Measurements from ENCODE around the gene DNER.
"Not testable (repeated sequence)": the region's sequence is repeated elsewhere in the genome, so short reads cannot be mapped to it uniquely, and the experiment has no call there.

DNER gene, protein sequence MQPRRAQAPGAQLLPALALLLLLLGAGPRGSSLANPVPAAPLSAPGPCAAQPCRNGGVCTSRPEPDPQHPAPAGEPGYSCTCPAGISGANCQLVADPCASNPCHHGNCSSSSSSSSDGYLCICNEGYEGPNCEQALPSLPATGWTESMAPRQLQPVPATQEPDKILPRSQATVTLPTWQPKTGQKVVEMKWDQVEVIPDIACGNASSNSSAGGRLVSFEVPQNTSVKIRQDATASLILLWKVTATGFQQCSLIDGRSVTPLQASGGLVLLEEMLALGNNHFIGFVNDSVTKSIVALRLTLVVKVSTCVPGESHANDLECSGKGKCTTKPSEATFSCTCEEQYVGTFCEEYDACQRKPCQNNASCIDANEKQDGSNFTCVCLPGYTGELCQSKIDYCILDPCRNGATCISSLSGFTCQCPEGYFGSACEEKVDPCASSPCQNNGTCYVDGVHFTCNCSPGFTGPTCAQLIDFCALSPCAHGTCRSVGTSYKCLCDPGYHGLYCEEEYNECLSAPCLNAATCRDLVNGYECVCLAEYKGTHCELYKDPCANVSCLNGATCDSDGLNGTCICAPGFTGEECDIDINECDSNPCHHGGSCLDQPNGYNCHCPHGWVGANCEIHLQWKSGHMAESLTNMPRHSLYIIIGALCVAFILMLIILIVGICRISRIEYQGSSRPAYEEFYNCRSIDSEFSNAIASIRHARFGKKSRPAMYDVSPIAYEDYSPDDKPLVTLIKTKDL

DNA sequence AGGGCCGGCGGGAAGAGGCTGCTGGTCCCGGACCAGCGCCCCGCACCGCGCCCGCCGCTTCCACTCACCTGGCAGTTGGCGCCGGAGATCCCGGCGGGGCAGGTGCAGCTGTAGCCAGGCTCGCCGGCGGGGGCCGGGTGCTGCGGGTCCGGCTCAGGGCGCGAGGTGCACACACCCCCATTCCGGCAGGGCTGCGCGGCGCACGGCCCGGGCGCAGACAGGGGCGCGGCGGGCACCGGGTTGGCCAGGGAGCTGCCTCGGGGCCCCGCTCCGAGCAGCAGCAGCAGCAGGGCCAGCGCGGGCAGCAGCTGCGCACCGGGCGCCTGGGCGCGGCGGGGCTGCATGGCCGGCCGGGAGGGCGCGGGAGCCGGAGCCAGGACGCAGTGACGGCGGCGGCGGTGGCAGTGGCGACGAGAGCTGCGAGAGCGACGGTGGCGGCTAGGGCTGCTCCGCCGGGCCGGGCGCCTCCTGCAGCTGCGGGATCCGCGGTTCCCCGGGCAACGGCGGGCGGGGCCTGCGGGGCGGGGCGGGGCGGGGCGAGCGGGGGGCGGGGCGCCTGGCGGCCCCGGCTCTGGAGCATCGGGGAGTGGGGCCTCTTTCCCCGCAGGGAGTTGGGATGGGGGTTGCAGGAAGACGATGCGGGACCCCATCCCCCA is at the start of gene DNER:
TSS of gene DNER (minus strand) at position 476 of the 656 bp plus-strand sequence. CDS start at position 344, 132 bp downstream.
- DNase-seq (peak; percentile 51 to 53), ATAC-seq (peak; percentile 82)
- H3K4me3 Mint-ChIP-seq = peak within 1 kb of the TSS; percentile 60 to 74
- no peak within 1 kb of the TSS for H3K27ac Mint-ChIP-seq
- peaks cover 81% of the 10 kb centered on the region for H3K27me3 Mint-ChIP-seq
- H3K4me1 Mint-ChIP-seq = peaks cover 21% of the 10 kb centered on the region
- no peaks in the 10 kb centered on the region for H3K9me3 Mint-ChIP-seq

DNA sequence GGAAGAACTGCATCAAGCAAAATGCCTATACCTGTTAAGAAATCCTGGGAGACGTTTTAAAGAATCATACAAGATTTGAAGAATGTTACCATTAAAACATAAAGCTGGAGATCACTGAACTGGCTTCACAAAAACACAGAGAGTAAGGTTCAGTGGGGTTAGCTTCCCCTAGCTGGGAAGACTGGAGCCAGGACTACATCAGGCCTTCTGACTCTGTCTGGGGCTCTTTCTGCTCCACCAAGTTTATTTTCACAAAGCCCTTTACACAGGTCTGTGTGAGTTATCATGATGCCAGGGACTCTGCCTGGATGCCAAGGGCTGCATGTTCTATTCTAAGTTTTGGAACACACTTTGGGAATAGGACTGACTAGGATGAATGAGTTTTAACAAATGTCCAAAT is 47.3 kb upstream of the DNER start:
- ATAC-seq (no peak), DNase-seq (no peak)
- H3K9me3 Mint-ChIP-seq = no peaks in the 10 kb centered on the region
- no peak overlapping the region for H3K4me3 Mint-ChIP-seq
- H3K27ac Mint-ChIP-seq = no peak overlapping the region
- H3K27me3 Mint-ChIP-seq = no peaks in the 10 kb centered on the region
- H3K4me1 Mint-ChIP-seq = no peaks in the 10 kb centered on the region

DNA sequence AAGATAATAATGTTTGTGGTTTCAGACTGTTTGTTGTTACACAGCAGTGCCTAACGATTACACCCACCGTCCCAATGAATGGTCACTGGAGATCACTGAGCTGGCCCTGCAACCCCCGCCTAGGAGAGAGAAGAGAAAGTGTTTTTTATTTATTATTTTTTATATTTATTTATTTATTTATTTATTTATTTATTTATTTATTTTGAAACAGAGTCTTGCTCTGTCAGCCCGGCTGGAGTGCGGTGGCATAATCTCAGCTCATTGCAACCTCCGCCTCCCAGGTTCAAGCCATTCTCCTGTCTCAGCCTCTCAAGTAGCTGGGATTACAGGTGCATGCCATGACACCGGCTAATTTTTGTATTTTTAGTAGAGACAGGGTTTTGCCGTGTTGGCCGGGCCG is 43.1 kb upstream of the DNER start:
- peak overlapping the region in 1 of 2 donors; percentile 91 for H3K27ac Mint-ChIP-seq
- H3K4me3 Mint-ChIP-seq, H3K27me3 Mint-ChIP-seq, H3K4me1 Mint-ChIP-seq, H3K9me3 Mint-ChIP-seq, ATAC-seq, DNase-seq: not testable (repeated sequence)

DNA sequence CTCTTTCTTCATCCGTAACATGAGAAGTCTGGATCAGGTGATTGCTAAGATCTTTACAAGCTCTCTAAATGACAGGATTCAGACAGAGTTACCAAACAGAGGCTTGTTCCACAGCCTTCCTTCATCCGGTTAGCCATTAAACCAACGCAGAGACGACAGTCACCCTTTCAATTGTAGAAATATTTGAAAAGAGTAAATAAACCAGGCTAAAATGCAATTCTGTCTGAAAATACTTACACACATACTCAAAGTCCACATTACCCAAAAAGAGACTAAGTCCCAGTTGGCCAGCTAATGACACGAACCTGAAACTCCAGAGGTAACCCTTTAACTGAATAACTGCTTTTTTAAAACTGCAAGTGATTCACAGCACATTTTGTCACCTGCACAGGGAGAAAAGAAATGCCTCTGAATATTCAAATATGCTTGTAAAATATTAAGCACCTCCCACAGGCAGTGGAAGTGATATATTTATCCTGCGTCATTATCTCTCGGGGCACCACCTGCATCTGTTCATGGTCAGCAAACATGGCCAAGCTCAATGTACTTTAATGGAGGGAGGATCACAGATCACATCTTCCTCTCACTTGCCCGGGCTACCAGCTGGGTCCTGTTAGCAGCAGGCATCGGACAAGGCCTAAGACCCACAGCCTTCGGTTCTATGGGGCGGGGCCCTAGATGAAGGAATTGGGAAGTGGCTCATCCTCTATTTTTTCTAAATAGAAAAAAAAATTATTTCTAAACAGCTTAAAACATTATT is 38.8 kb upstream of the DNER start:
- Mint-ChIP-seq H3K27me3 (no peaks in the 10 kb centered on the region), H3K4me3 (no peak overlapping the region), H3K27ac (no peak overlapping the region), H3K4me1 (peaks cover 5% of the 10 kb centered on the region), H3K9me3 (no peaks in the 10 kb centered on the region)
- ATAC-seq (no peak), DNase-seq (no peak)

DNA sequence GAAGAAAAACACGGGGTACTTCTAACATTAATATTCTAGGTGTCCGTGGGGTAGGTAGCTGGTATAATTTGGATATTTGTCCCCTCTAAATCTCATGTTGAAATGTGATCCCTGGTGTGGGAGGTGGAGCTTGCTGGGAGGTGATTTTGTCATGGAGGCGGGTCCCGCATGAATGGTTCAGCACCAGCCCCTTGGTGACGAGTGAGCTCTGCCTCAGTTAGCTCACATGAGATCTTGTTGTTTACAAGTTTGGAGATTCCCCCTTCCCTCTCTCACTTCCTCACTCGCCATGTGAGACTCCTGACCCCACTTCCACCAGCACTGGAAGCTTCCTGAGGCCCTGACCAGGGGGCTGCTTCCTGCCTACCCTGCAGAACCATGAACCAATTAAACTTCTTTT is 35.4 kb upstream of the DNER start:
- ATAC-seq = no peak
- peak overlapping the region; percentile 26 to 59 for H3K27ac Mint-ChIP-seq
- H3K27me3 Mint-ChIP-seq = no peaks in the 10 kb centered on the region
- H3K9me3 Mint-ChIP-seq = no peaks in the 10 kb centered on the region
- H3K4me1 Mint-ChIP-seq = peaks cover 5% of the 10 kb centered on the region
- H3K4me3 Mint-ChIP-seq = no peak overlapping the region
- DNase-seq = no peak

DNA sequence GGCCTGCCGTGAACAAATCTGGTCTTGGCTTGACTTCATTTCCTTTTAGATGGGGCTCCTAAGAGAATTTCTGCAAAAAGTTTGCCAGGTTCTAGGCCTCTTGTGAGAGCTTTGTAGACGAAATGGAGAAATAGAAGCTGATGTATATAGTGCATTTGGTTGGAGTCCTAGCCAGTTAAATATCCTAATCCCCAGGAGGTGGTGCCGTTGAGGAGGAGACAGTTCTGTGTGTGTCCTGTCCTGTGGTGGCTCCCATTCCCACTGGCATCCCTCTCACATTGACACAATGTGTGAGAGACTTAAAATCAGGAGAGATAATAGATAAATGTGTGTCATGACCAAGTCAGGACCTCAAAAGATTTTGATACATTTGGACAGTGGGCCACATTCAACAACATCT is 34.6 kb upstream of the DNER start:
- no peaks in the 10 kb centered on the region for H3K27me3 Mint-ChIP-seq
- peaks cover 5% of the 10 kb centered on the region for H3K4me1 Mint-ChIP-seq
- H3K4me3 Mint-ChIP-seq = no peak overlapping the region
- DNase-seq (no peak), ATAC-seq (no peak)
- H3K27ac Mint-ChIP-seq = peak overlapping the region in 1 of 2 donors; percentile 78
- no peaks in the 10 kb centered on the region for H3K9me3 Mint-ChIP-seq

DNA sequence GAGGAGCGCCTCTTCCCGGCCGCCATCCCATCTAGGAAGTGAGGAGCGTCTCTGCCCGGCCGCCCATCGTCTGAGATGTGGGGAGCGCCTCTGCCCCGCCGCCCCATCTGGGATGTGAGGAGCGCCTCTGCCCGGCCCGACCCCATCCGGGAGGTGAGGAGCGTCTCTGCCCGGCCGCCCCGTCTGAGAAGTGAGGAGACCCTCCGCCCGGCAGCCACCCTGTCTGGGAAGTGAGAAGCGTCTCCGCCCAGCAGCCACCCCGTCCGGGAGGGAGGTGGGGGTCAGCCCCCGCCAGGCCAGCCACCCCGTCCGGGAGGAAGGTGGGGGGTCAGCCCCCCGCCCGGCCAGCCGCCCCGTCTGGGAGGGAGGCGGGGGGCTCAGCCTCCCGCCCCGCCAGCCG is 28.3 kb upstream of the DNER start:
- not testable (repeated sequence) for H3K27ac Mint-ChIP-seq, ATAC-seq, DNase-seq, H3K4me3 Mint-ChIP-seq, H3K27me3 Mint-ChIP-seq, H3K4me1 Mint-ChIP-seq
- H3K9me3 Mint-ChIP-seq = peaks cover 13 to 29% of the 10 kb centered on the region in 2 donors

DNA sequence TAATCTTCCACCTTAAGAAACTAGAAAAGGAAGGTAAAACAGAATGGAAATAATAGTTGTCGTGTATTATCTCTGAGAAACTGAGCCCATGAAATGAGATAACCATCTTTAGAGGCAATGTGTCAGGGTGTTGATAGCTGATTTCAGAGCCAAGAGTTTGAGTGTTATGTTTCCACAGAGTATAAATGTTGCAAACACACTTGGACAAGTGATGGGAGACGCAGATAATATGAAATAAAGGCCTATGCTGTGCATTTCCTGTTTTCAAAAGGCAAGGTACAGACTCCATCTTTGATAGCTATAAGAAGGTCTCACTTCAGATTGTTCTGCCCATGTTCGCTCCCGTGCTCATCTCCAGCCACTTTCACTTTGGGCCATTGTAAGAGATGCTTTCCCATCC is 25.9 kb upstream of the DNER start:
- no peak overlapping the region for H3K4me3 Mint-ChIP-seq
- H3K27me3 Mint-ChIP-seq = no peaks in the 10 kb centered on the region
- H3K4me1 Mint-ChIP-seq = no peaks in the 10 kb centered on the region
- H3K9me3 Mint-ChIP-seq = peaks cover 22 to 39% of the 10 kb centered on the region in 2 donors
- H3K27ac Mint-ChIP-seq = no peak overlapping the region
- ATAC-seq (no peak), DNase-seq (no peak)

DNA sequence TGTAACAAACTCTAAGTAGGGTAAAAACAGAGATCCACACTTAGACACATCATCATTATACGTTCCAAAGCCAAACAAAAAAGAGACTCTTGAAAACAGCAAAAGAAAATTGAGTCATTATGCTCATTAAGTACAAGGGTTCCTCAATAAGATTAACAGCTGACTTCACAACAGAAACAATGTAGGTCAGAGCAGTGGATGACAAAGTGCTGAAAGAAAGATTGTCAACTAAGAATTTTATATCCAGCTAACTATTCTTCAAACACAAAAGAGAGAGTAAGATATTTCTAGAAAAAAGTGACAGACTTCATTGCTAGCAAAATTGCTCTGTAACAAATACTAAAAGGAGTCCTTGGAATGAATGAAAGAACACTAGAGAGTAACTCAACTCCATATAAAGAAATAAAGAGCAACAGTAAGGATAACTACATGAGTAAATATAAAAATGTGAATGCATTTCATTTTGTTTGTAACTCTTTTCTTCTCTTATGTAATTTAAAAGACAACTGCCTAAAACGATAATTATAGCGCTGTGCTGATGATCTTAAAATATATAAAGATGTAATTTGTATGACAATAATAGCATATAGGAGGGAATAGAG is 23.8 kb upstream of the DNER start:
- no peaks in the 10 kb centered on the region for H3K27me3 Mint-ChIP-seq
- peaks cover 7% of the 10 kb centered on the region for H3K4me1 Mint-ChIP-seq
- ATAC-seq (no peak), DNase-seq (no peak)
- H3K4me3 Mint-ChIP-seq = no peak overlapping the region
- no peak overlapping the region for H3K27ac Mint-ChIP-seq
- peaks cover 22 to 39% of the 10 kb centered on the region in 2 donors for H3K9me3 Mint-ChIP-seq

DNA sequence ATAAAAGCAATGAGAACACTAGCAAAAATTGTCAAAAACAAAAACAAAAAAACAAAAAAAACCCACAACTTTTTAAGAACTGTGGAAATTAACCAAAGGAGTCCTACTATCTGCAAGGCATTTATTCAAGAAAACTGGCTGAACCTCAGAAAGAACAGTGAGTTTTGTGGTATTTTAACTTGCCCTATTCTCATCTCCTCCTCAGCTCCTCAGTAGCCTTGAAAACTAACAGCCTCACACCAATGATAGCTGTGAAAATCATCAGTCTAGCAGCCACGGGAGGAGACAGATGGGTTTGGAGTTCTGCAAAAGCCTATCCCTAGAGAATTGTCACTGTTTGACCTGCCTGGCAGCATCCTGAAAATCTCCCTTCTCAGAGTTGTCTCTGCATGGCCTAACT is 20.1 kb upstream of the DNER start:
- Mint-ChIP-seq H3K27me3 (peaks cover 6% of the 10 kb centered on the region), H3K4me3 (no peak overlapping the region), H3K27ac (no peak overlapping the region), H3K4me1 (peaks cover 7% of the 10 kb centered on the region), H3K9me3 (peaks cover 22 to 27% of the 10 kb centered on the region in 2 donors)
- no peak for DNase-seq
- ATAC-seq = no peak

DNA sequence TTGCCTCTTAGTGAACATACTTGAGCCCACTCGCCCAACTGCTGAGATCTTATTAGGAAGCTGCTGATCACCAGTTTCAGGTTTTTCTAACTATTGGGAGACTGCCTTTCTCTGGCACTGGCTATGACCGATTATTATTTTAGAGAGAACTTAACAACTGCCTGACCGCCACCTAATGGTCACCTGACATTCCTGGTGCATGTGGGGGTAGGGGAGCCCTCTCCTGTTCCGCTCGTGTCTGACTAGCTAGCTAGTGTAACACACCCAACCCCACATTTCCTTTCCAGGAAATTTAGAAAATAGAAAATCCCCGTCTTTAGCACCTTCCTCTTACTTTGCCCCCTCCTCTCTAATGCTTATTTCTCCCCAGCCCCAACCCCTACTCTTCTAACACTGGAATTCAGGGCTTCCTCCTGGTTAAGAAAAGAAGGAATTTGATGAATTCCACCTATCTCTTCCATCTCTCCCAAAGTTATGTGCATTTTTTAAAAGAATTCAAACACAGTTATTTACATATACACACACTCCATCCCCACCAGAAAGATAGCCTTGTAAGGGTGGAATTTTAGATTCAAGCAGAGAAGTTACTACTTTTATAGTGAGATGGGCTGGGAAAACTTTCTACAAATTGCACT is 19.4 kb upstream of the DNER start:
- Mint-ChIP-seq H3K4me3 (no peak overlapping the region), H3K27ac (no peak overlapping the region), H3K4me1 (peaks cover 7% of the 10 kb centered on the region), H3K27me3 (peaks cover 6% of the 10 kb centered on the region), H3K9me3 (peaks cover 17 to 21% of the 10 kb centered on the region in 2 donors)
- ATAC-seq (no peak), DNase-seq (no peak)

DNA sequence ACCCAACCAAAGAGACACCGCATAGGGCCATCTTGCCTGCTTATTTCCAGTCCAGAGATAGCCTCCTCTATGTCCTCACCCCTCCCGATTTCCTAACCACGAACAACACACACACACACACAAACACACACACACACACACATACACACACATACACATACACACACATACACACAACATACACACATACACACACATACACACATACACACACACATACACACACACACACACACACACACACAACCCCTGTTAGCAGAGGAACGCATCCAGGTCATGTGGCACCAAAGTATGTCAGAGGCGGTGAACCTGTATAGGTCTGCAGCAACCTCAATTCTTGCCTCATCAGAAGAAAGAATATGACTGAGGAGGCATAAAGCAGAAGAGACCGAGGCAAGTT is 18.5 kb upstream of the DNER start:
- DNase-seq (no peak), ATAC-seq (no peak)
- no peak overlapping the region for H3K27ac Mint-ChIP-seq
- H3K4me3 Mint-ChIP-seq = no peak overlapping the region
- peaks cover 6% of the 10 kb centered on the region for H3K27me3 Mint-ChIP-seq
- peaks cover 7% of the 10 kb centered on the region for H3K4me1 Mint-ChIP-seq
- peaks cover 12% of the 10 kb centered on the region in 2 donors for H3K9me3 Mint-ChIP-seq

DNA sequence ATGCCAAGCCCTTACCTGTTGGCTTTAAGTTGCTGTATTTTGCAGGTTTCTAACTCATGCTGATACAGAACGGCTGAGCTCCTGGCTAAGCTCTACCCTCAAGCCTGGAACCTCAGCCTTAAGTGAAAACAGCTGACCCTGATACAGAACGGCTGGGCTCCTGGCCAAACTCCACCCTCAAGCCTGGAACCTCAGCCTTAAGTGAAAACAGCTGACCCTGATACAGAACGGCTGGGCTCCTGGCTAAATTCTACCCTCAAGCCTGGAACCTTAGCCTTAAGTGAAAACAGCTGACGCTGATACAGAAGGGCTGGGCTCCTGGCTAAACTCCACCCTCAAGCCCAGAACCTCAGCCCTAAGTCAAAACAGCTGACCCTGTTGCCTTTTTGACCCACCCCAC is 17.6 kb upstream of the DNER start:
- H3K9me3 Mint-ChIP-seq = peaks cover 2 to 3% of the 10 kb centered on the region in 2 donors
- no peak overlapping the region for H3K4me3 Mint-ChIP-seq
- H3K4me1 Mint-ChIP-seq = peaks cover 7% of the 10 kb centered on the region
- H3K27me3 Mint-ChIP-seq = peaks cover 6% of the 10 kb centered on the region
- DNase-seq (no peak), ATAC-seq (no peak)
- no peak overlapping the region for H3K27ac Mint-ChIP-seq

DNA sequence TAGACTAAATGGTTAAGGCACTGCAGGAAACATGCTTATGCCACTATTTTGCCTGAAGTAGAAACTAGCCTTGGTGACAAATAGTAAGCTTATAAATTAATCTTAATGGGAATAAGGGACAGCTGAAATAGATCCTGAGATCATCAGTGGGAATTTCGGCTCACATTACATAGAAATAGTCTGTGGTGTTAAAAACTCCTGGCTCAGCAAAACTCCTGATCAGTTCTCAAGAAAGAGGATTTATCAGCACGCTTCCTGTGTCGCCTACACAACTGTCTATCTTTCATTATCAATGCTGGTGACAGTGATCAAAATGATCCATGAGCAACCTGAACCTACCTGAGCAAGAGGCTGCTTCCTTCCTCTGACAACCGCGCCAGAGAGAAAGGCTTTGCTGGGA is 17.0 kb upstream of the DNER start:
- peaks cover 6% of the 10 kb centered on the region for H3K27me3 Mint-ChIP-seq
- ATAC-seq = no peak

More for the DNA sequence above, 17.0 kb upstream of the DNER start:
- Mint-ChIP-seq H3K9me3 (no peaks in the 10 kb centered on the region), H3K27ac (no peak overlapping the region), H3K4me3 (no peak overlapping the region), H3K4me1 (peaks cover 7% of the 10 kb centered on the region)
- no peak for DNase-seq

All from stimulated activated naive CD8-positive, alpha-beta T cell treated with anti-CD3 and anti-CD28 coated beads, Interleukin-15, amount 100 ng/mL, for 72 hours (primary cell).